ENCODE measurements around the gene CFLAR.
"Not testable (repeated sequence)": the region's sequence is repeated elsewhere in the genome, so short reads cannot be mapped to it uniquely, and the experiment has no call there.

CFLAR gene

GRCh38 chr2:201118961-201119854 is 3.2 kb downstream of the CFLAR start:
- DNase-seq, result no peak

DNA sequence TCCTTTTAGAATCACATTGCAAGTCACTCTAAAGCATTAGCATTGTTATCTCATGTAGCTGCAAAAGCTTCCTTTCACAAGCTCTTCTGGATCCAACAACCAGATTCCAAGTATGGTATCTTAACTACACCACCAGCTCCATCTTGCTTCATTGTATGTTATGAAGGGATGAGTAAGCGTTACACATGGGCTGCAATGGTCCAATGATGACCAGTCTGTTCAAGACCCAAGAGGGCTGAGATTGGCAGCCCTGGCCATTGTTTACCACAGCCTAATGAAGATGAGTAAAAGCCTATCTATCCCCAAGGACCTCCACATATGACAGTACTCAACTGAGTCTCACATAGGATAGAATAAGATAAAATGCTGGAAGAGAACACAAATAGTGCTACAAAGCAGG is 6.3 kb downstream of the CFLAR start:
- DNase-seq, result no peak

DNA sequence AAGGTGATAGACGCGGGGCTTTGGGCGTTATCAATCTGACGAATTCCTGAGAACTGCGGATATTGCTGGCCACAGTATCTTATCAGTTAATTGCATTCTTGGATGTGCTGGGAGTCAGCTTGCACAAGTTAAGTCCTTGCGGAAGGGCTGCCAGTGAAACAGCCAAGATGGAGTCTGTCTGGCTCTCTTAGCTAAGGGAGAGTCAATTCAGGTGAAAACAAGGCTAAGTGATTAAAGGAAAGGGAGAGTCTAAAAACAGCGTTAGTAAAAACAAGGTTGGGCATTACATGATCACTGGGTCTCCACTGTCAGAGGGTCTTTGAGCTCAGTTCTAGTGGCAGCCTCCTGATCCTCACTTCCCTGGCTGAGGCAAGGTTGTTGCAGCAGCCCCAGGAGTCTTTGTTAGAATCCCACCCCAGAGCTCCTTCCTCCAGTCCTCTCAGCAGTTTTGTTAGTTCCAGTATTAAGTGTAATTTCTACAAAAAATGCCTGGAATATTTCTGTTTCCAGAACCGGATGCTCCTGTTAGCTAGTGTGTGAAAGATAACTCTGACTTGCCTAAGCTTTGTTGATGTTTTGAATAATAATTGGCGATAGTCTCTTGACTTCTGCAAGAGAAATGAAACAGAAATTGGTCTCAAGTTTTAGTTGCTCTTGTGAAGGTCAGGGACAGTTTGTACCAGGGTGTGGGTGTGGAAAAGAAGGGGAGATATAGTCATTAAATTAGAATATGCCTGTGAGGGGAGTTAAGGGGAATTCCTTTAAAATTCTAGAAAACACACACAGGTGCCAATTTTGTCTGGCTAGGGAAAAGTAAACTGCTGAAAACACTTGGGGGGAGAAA is 10.6 kb downstream of the CFLAR start:
- no peak for DNase-seq

- no peak for DNase-seq
Measured at GRCh38 chr2:201127152-201127511, 11.2 kb downstream of the CFLAR start.

DNA sequence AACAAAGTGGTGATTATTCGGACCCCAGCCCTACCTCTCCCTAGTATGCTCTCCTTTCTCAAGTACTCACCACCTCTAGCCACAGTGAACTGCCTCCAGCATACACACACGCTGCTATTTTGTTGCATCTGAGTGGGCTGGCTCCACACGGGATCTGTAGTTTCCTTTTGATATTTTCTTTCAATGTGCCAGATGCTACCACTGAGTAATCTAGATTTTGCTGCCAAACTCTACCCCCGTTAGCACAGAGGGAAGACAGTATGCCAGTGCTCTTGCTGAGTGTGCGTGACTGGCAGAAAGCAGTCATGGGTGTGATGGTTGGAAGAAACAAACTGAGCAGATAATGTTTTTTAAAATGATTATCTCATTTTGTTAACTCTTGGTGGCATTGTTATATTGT is 11.6 kb downstream of the CFLAR start:
- DNase-seq, result peak; percentile 13

DNA sequence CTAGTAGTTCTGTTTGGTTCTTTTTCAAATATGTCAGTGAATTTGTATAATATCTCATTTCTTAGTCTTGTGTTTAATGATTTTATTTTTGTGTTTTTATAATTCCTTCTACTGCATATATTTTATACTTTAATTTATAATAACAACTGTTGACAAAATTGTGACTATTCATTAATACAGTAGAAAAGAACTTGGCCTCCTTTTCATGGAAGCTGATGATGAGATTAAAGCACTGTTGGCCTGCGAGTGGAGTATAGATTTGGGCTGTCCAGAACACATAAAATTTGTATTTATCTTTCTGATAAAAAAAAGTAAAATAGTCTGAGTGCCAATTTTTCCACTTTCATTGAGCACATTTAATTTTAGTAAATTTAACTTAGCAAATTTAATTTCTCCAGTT is 12.1 kb downstream of the CFLAR start:
- DNase-seq, result no peak

- peak; percentile 41 for DNase-seq
Measured at GRCh38 chr2:201128933-201129505, 13.1 kb downstream of the CFLAR start.

- no peak for DNase-seq
Measured at GRCh38 chr2:201130524-201131186, 14.7 kb downstream of the CFLAR start.

DNA sequence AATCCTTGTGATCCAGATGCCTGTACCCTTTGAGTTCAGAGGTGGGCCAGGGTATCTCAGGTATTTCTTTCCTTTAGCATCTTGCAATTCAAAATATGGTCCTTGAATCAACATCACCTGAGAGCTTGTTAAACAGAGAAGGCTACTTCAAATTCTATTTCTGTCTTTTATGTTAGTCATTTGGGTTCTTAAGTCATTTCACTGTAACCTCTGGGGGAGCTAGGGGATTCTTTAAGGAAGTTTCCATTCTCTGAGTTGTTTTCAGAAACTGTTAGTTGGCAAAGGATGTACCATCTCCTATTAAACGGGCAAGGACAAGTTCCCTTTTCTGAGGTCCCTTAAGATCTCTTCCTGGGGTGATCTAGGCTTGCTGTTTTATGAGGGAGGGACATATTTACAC is 16.6 kb downstream of the CFLAR start:
- no peak for DNase-seq

- no peak for DNase-seq
Measured at GRCh38 chr2:201135386-201135785, 19.4 kb downstream of the CFLAR start.

- DNase-seq, result no peak
Measured at GRCh38 chr2:201136889-201137321, 20.9 kb downstream of the CFLAR start.

GRCh38 chr2:201137505-201138400 is 21.8 kb downstream of the CFLAR start:
- no peak for DNase-seq

DNA sequence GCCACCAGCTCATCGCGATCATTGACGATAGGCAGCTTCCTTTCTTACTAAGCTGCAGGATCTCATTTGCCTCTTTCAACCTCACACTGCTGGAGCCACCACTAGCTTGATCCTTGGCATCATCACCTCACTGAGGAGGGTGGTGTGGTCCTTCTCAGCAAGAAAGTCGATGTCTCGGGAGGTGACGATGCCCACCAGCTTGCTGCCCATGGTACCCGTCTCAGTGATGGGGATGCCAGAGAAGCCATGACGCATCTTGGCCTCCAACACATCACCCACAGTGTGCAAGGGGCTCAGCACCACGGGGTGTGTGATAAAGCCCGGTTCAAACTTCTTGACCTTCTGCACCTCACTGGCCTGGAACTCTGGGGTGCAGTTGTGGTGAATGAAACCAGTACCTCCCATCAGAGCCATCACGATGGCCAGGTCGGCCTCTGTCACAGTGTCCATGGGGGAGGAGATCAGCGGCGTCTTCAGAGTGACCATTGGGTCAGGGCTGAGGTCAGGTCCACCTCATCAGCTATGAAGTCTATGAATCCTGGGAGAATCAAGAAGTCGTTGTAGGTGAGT is 22.5 kb downstream of the CFLAR start:
- no peak for DNase-seq

DNA sequence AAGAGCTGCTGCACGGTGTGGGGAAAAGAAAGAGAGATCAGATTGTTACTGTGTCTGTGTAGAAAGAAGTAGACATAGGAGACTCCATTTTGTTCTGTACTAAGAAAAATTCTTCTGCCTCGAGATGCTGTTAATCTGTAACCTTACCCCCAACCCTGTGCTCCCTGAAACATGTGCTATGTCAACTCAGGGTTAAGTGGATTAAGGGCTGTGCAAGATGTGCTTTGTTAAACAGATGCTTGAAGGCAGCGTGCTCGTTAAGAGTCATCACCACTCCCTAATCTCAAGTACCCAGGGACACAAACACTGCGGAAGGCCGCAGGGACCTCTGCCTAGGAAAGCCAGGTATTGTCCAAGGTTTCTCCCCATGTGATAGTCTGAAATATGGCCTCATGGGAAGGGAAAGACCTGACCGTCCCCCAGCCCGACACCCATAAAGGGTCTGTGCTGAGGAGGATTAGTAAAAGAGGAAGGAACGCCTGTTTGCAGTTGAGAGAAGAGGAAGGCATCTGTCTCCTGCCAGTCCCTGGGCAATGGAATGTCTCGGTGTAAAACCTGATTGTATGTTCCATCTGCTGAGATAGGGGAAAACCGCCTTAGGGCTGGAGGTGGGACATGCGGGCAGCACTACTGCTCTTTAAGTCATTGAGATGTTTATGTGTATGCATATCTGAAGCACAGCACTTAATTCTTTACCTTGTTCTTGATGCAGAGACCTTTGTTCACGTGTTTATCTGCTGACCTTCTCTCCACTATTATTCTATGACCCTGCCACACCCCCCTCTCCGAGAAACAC is 23.2 kb downstream of the CFLAR start:
- not testable (repeated sequence) for DNase-seq

GRCh38 chr2:201139836-201140604 is 24.1 kb downstream of the CFLAR start:
- no peak for DNase-seq

GRCh38 chr2:201144101-201145051 is 28.4 kb downstream of the CFLAR start:
- no peak for DNase-seq

GRCh38 chr2:201148434-201148990 is 32.5 kb downstream of the CFLAR start:
- DNase-seq, result no peak

- no peak for DNase-seq
Measured at GRCh38 chr2:201149064-201149820, 33.3 kb downstream of the CFLAR start.
